ENCODE measurements around the gene FLII.

Gene FLII

GRCh38 chr17:18206962-18207361 is 51.6 kb downstream of the FLII start:
- TF ChIP-seq CTCF (conservative IDR thresholded peaks at IDR 0.05; ENCODE audit: low read depth, low read length) = no peak
- no peak overlapping the region for H3K4me3 ChIP-seq (ENCODE audit: low read depth, low read length)
- DNase-seq (ENCODE audit: low read depth) = no peak

- no peak for DNase-seq (ENCODE audit: low read depth)
- TF ChIP-seq CTCF (conservative IDR thresholded peaks at IDR 0.05; ENCODE audit: low read depth, low read length) = no peak
- H3K4me3 ChIP-seq (ENCODE audit: low read depth, low read length) = no peak overlapping the region
Measured at GRCh38 chr17:18205861-18206260, 52.7 kb downstream of the FLII start.

GRCh38 chr17:18203308-18203707 is 55.2 kb downstream of the FLII start:
- H3K4me3 ChIP-seq (ENCODE audit: low read depth, low read length) = no peak overlapping the region
- TF ChIP-seq CTCF (conservative IDR thresholded peaks at IDR 0.05; ENCODE audit: low read depth, low read length) = no peak

GRCh38 chr17:18201108-18201507 is 57.4 kb downstream of the FLII start:
- no peak for DNase-seq (ENCODE audit: low read depth)
- TF ChIP-seq CTCF (conservative IDR thresholded peaks at IDR 0.05; ENCODE audit: low read depth, low read length) = no peak

More at GRCh38 chr17:18203308-18203707, 55.2 kb downstream of the FLII start:
- DNase-seq (ENCODE audit: low read depth) = no peak

GRCh38 chr17:18198530-18198929 is 60.0 kb downstream of the FLII start:
- no peak overlapping the region for H3K4me3 ChIP-seq (ENCODE audit: low read depth, low read length)
- no peak for TF ChIP-seq CTCF (conservative IDR thresholded peaks at IDR 0.05; ENCODE audit: low read depth, low read length)
- no peak for DNase-seq (ENCODE audit: low read depth)

More at GRCh38 chr17:18201108-18201507, 57.4 kb downstream of the FLII start:
- no peak overlapping the region for H3K4me3 ChIP-seq (ENCODE audit: low read depth, low read length)

GRCh38 chr17:18197535-18198194 is 60.9 kb downstream of the FLII start:
- H3K4me3 ChIP-seq (ENCODE audit: low read depth, low read length) = no peak overlapping the region
- no peak for DNase-seq (ENCODE audit: low read depth)
- TF ChIP-seq CTCF (conservative IDR thresholded peaks at IDR 0.05; ENCODE audit: low read depth, low read length) = no peak

- TF ChIP-seq CTCF (conservative IDR thresholded peaks at IDR 0.05; ENCODE audit: low read depth, low read length) = no peak
- no peak for DNase-seq (ENCODE audit: low read depth)
- no peak overlapping the region for H3K4me3 ChIP-seq (ENCODE audit: low read depth, low read length)
Measured at GRCh38 chr17:18195246-18195645, 63.3 kb downstream of the FLII start.

Data from choroid plexus epithelial cell (primary cell).